Measurements from ENCODE around the gene EDARADD.
"Not testable (repeated sequence)": the region's sequence is repeated elsewhere in the genome, so short reads cannot be mapped to it uniquely, and the experiment has no call there.

EDARADD gene

DNA sequence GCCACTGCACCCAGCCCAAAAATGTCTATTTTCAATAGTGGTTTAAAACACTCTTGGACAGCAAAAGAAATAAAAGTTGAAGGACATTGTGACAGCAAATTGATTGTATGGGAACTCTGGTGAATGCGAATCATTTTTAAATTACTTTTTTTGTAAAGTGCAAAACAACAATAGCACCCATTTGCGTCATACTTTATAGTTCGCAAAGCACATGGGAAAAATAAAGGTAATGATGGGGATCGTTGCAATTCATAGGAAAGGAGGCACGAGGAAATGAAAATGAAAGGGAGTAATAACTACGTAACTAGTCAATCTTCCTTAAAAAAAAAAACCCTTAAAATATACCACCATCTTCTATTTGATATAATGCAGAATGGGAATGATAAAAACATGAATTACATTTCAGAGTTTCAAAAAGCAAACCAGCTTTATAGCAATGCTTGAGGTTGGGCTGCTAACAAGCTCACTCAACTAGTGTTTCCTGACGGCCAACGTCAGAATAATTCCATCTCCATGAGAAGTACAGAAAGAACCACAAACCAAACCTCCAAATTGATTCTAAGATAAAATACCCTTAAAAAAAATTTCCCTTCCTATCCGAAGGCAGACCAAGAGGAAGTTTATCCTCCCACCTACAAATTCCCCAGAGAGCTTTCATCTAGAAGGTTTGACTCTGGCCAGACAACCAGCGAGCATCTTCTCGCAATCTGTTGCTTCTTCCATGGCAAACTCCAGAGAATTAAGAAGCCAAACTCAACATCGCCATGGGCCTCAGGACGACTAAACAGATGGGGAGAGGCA is at the start of gene EDARADD:
Gene EDARADD (plus strand): TSS at position 606 of the 801 bp plus-strand sequence. CDS start 159 bp downstream, at position 765.
- DNase-seq, result no peak

DNA sequence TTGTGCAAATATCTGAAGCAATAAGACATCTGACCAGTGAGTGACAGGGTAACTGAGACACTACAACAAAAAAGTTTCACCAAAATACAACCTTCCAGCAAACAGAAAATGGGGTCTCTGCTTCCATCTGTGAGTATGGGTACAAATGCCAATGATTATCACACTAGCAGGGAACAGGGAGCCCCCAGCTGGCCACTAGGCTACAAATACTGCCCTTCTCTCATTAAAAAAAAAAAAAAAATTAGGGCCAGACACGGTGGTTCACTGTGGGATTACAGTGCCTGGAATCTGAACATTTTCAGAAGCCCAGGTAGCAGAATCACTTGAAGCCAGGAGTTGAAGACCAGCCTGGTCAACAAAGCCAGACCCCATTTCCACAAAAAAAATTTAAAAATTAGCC is 48.4 kb upstream of the EDARADD start:
- DNase-seq, result no peak

DNA sequence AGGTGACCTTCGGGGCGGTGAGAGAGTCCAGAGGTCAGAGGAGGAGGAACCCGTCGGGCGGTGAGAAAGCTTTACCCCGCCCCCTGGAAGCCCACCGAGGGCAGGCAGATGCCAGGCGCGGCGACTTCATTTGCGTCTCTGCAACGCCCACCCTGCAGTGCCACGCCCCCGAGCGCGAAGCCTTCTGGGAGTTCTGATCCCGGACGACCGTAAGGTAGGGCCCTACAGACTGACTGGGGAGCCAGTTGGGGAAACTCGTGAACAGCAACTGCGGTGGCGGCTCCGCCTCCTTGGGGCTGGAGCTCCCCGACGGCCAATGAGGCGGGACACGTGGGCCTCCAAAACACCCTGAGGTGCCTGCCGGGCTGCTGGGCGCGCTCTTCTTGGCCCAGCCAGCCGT is 46.0 kb upstream of the EDARADD start:
- DNase-seq, result no peak

DNA sequence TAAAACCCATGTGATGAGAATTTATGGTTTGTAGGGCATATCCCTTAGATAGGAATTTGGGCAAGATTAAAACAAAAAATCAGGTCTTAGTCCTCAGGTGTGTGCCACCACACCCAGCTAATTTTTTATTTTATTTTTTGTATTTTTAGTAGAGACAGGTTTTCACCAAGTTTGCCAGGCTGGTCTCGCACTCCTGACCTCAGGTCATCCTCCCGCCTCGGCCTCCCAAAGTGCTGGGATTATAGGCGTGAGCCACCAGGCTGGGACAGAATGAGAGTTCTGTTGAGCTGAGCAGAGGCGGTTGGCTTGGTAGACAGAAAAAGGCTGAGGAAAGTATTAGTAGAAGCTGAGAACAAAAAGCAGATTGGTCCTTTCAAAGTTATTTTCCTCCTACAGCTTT is 43.8 kb upstream of the EDARADD start:
- no peak for DNase-seq

DNA sequence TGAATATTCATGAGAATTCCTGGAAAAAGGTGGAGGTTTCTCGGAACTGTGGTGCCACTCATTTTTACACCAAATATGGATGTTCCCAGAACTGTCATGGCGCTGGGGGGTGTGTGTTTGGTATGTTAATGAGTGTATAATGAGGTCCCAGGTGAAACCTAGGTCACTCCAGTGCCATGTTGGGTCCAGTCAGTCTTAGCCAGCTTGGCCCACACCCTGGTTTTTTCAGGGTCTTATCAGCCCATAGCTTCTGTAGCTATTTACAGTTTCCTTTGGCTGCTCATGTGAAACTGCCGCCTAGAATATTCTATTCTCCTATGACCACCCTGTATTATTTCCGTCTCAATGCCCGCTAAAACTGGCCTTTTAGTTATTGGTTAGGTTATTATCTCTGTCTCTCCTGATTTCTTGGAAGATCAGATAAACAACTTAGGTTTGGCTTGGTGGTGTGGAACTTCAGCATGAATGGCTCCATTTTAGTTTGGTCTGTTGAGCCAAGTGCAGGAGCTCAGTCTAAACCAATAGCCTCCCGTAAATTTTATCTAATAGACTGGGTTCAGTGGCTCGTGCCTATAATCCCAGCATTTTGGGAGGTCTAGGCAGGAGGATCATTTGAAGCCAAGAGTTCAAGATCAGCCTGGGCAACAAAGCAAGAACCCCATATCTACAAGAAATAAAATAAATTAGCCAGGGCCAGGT is 42.1 kb upstream of the EDARADD start:
- DNase-seq, result no peak

DNA sequence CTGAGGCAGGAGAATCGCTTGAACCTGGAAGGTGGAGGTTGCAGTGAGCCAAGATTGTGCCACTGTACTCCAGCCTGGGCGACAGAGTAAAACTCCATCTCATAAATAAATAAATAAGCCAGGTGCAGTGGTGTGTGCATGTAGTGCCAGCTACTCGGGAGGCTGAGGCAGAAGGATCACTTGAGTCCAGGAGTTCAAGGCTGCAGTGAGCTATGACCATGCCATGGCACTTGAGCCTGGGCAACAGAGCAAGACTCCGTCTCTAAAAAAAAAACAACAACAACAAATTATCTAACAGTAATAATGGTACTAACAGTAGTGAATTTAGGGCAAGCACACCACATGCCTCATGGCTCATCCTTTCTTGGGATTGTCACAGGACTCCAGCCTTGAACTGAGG is 41.3 kb upstream of the EDARADD start:
- DNase-seq, result not testable (repeated sequence)

DNA sequence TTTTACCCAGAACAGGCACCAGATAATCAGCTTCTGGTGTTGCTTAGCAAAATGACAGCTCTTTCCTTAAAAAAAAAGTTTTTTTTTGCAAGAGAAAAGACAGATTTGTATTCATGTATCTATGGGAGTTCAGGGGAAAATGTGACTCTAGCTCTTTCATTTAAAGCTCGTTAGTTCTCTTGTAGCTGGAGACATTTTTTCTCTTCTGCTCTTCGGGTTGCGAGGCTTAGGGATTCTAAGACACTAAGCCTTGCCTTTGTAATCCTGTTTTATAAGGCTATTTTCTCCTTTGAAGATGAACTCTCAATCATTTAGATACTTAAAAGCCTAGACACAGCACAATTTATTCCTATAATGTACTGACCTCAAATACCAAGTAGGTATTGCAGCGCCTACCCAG is 40.3 kb upstream of the EDARADD start:
- no peak for DNase-seq

DNA sequence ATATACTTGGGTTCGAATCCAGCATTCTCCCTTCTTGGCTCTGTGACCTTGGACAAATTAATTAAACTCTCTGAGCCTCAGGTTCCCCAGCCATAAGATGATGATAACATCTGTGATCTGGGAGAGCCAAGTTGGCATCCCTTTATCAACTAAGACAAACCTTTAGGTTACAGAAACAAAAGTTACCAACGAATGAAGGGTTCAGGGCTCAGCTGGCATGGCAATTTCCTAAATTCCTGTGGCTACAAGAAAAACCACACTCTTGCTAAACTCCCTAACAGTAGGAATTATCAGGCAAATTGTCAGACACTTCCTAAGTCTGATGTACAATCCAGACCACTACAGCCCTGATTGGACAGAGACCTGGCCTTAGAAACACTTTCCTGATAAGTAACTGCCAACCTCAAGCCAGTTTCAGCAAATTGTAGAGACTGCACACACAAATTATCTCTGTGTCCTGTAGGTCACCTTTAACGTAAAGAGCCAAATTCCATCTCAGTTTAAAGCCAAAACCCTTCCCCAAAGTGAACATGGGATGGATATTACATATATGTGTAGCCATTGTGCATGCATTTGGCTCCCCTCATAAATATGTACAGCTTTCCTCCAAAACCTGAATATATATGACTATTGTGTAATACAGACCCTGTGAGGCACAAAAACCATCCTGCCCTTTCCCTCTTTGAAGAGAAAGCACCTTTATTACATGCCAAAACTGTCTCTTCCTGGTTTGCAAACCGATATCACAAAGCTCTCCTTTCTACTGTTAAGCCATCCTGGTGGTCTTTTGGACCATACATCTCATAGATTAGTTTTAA is 39.5 kb upstream of the EDARADD start:
- no peak for DNase-seq

DNA sequence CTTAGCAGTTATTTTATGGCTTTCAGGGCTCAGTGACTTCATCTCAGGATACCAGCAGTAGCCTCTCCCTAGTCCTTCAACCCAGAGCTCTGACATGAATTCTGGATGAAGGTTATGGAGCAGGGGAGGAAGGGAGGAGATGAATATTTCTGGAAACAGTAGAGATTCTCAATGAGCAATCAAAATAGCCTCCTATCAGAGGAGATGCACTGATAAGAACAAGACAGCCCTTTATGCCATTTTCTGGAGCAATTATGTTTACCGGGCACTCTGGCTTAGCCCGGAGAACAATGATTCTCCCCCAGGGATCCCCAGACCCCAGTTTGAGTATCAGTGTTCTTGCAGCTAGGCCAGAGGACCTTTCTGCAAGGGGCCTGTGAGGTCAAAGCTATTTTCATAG is 37.9 kb upstream of the EDARADD start:
- no peak for DNase-seq

DNA sequence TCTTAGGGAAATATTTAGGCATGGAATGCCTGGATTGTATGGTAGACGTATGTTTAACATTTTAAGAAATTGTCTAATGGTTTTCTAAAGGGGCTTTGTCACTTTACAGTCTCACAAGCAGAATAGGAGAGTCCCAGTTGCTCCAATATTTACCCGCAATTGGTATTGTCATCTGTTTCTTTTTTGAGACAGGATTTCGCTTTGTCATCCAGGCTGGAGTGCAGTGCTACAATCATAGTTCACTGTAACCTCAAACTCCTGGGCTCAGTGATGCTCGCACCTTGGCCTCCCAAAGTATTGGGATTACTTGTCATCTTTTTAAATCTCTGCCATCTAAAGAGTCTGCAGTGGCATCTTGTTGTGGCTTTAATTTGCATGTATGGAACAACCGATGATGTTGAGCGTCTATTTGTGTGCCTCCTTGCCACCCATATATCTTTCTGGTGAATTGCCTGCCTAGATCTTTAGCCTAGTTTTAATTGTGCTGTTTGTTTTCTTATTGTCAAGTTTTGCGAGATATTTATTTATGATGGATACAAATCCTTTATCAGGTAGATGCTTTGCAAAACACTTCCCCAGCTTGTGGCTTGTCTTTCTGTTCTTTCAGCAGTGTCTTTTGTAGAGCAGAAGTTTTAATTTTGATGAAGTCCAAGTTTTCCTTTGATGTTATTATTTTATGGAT is 32.0 kb upstream of the EDARADD start:
- no peak for DNase-seq

DNA sequence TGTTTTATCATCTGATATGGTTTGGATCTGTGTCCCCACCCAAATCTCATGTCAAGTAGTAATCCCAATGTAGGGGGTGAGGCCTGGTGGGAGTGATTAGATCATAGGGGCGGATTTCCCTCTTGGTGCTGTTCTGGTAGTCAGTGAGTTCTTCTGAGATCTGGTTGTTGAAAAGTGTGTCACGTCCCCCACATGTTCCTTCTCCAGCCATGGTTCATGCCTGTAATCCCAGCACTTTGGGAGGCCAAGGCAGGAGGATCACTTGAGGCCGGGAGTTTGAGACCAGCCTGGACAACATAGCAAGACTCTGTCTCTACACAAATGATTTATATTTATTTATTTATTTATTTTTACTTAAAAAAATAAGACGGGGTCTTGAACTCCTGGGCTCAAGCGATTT is 30.8 kb upstream of the EDARADD start:
- no peak for DNase-seq

DNA sequence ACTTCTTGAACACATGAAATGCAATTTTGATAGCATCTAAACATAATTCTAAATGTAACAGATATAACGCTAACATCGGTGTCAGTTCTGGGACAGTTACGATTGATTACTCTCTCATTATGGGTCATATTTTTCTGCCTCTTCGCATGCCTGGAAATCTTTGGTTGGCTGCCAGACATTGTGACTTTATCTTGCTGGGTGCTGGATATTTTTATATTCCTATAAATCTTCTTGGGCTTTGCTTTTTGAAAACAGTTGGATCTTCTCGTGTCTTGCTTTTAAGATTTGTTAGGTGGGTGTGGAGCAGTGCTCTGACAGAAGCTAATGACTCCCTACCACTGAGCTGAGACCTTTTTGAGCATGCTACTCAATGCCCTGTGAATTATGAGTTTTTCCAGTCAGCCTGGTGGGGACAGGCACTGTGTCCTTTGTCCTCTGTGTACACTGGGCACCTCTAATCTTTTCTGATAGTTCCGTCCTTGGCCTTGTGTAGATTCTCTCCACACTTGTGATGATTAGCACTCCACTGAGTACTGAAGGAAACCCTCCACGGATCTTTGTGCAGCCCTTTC is 28.0 kb upstream of the EDARADD start:
- DNase-seq, result no peak

DNA sequence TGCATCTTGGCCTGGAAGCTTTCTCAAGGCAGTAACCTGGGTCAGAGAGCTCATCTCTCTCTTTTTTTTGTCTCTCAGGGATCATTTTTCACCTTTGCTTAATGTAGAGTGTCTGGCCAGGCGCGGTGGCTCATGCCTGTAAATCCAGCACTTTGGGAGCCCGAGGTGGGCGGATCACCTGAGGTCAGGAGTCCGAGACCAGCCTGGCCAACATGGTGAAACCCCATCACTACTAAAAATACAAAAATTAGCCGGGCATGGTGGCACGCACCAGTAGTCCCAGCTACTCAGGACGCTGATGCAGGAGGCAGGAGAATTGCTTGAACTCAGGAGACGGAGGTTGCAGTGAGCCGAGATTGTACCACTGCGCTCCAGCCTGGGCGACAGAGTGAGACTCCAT is 27.4 kb upstream of the EDARADD start:
- DNase-seq, result not testable (repeated sequence)

DNA sequence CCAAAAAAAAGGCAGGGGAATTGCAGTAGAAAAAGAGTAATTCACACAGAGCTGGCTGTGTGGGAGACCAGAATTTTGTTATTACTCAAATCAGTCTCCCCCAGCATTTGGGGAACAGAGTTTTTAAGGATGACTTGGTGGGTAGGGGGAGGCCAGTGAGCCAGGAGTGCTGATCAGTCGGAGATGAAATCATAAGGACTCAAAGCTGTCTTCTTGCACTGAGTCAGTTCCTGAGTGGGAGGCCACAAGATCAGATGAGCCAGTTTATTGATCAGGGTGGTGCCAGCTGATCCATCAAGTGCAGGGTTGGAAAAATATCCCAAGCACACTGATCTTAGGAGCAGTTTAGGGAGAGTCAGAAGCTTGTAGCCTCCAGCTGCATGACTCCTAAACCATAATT is 23.7 kb upstream of the EDARADD start:
- DNase-seq, result no peak

DNA sequence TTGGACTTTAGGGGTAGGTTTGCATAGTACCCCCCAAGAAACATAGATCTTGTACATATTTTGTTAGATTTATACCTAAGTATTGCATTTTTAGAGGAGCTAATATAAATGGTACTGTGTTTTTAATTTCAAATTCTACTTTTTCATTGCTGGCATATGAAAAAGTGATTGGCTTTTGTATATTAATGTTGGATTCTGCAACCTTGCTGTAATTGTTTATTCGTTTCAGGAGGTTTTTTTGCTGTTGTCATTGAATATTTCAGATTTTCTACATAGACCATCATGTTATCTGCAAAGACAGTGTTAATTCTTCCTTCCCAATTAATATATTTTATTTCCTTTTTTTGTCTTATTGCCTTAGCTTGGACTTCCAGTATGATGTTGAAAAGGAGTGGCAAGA is 23.0 kb upstream of the EDARADD start:
- DNase-seq, result no peak

DNA sequence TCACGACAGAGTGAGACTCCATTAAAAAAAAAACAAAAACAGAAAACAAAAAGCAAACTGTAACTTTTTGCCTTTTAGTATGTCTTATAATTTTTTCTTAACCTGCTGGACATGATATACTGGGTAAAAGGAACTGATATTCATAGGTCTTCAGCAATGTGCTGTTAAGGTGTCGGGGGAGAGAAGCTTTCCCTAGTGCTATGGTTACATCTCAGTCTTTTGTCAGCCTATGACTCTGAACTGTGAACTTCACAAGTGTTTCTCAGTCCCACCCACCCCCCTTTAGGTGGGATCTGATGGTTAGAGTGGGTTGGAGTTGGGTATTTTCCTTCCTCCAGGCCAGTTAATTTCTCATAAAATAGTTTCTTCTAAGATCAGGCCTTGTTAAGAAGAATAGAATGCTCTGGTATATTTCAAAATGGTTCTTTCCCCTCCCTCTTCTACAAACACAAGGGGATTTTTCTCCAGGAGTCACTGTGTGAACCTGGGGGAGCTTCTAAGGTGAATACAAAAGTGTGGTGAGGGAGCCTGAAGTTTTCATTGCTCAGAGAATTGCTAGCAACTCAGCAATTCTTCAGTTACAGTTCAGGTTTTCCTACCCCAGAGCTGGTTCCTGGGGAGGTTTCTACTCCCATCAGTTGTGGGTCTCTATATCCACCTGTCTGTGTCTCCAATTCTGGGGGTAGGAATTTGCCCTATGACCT is 16.1 kb upstream of the EDARADD start:
- no peak for DNase-seq

DNA sequence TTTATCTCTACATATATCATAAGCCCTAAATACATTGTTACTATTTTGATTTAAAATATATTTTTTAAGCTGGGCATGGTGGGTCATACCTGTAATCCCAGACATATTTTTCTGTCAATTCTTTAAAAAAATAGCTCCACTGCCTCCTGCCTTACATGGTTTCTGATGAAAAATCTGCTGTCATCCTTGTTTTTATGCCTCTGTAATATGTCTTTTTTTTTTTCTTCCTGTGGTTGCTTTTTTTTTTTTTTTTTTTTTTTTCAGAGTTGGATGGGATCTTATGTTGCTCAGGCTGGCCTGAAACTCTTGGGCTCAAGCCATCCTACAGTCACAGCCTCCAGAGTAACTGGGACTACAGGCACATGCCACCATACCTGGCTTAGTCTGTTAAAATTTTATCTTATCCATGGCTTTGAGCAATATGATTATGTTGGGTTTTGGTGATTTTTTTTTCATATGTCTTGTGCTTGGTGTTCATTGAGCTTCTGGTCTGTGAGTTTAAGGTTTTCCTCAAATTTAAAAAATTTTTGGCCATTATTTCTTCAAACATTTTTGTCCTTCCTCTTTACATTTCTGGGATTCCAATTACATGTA is 12.4 kb upstream of the EDARADD start:
- no peak for DNase-seq

DNA sequence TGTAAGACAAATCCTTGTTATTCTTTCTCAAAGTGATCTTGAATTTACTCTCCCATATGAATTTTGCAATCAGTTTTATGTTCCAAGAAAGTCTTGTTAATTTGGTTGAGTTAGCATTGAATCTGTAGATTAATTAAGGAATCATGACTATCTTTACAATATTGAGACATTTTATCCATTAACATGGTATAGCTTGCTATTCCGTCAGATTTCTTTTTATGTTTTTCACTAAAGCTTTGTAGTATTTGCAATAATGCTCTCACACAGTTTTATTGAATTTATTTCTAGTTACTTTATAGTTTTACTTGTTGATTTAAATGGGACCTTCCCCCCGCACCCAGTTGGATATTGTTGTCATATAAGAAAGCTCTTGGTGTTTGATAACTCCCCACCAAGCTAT is 5.8 kb upstream of the EDARADD start:
- no peak for DNase-seq

DNA sequence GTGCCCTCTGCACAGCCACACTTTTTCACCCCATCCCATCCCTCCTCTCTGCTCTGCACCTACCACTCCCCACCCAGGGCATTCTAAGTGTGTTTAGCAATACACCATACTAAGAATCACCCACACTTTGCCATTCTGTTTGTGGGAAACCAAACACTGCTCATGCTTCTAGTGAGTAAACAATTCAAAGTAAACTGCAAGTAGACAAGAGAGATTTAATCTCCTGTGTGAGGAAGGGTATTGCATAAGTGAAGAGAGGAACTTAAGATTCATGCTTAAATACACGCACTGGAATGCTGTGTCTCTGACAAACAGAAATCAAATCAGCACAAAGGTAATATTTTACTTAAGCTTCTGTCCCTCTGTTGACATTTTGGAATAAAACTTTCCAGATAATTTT is 4.8 kb upstream of the EDARADD start:
- no peak for DNase-seq

DNA sequence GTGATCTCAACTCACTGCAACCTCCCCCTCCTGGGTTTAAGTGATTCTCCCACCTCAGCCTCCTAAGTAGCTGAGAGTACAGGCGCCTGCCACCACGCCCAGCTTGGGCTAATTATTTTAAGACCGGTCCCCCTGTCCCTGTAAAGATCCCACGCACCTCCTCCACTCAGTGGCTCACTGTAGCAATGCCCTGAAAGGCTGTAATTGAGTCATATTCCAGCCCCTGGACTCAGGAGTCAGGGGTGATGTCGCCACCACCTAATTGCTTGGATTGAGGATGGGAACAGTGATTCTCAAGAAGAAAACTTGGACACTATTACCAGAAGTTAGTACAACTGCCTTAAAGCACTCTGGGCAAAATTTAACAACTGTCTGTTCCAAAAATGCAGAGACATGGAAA is 3.1 kb upstream of the EDARADD start:
- no peak for DNase-seq

DNA sequence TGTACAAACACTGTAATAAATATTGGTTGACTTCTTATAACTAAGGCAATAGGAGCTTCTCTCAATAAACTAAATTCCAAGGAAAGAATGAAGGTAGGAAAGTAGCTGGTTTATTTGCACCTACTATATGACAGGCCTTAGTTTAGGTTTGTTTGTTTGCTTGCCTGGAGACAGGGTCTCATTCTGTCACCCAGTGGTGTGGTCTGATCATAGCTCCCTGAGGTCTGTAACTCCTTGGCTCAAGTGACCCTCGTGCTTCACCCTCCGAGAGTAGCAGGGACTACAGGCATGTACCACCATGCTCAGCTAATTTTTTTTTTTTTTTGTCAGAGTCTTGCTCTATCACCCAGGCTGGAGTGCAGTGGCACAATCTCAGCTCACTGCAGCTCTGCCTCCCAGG is 1.9 kb upstream of the EDARADD start:
- DNase-seq, result no peak

DNA sequence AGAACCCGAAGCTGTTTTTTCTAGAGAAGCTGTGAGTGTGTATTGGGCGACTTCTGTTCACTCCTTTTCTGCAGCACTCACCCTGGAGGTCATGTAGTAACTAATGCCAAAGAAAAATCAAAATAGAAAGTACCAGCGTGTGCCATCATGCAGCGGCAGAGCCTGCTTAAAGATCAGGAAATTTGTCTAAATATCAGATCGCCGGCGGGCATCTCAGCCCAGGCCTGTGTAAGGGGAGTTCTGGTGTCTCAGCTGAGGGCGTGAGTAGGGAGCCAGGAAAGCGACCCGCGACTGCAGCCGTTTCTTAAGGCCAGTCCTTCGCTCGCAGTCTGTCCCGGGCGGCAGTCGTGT is 768 bp downstream of the EDARADD start:
- no peak for DNase-seq
